Esophagus squamous epithelium (tissue), 4 donors: ENCODE results near the gene IQCE.

ENCODE experiments used
- CTCF ChIP-seq, 6 experiments: fragments of 450-650 bp in 4 of 6; fragments of 200-600 bp in 2 of 6; sonication (generic) in 2 of 6; IDR thresholded peaks; one replicate each; pipeline ENCODE4 v1.5.1; 2016 to 2019; ENCODE audit warnings: antibody characterized with exemption in 6 of 6, mild to moderate bottlenecking in 4 of 6, moderate library complexity in 4 of 6
- POLR2A ChIP-seq, 4 donors: fragments of 450-650 bp; IDR thresholded peaks; one replicate each; pipeline ENCODE4 v1.6.1; 2017; ENCODE audit warnings: antibody characterized with exemption in 4 of 4, mild to moderate bottlenecking in 4 of 4, moderate library complexity in 3 of 4

- TF ChIP-seq CTCF (IDR thresholded peaks at IDR 0.05) = no peak
- no peak for TF ChIP-seq POLR2A (IDR thresholded peaks at IDR 0.05)
Measured at GRCh38 chr7:2589341-2589740, 30.6 kb downstream of the IQCE start.
